H1 (cell line): ENCODE results near the gene YARS1. TPM values are rescaled to one million over a fixed set of nuclear protein-coding genes. Genes with fewer than 3 reads are reported as not detected.

ENCODE experiments used
- CTCF ChIA-PET: fragments of 300-600 bp; sonication (Branson Sonifier 250); formaldehyde crosslinking; loops from one replicate; lab custom pipeline; 2021; ENCODE audit not compliant: partially characterized antibody; lab: Charles Lee
- POLR2A ChIA-PET: fragments of 300-600 bp; sonication (Branson Sonifier 250); formaldehyde crosslinking; loops from one replicate; lab custom pipeline; 2021; ENCODE audit warnings: inconsistent platforms; ENCODE audit not compliant: partially characterized antibody; lab: Charles Lee
- DNase-seq, 2 experiments: peaks; one replicate each; pipeline versions ENCODE4 v3.0.0 to v3.0.0-alpha.2; 2010 to 2022; ENCODE audit warnings: low spot score in 2 of 2, low read depth in 1 of 2, mixed read lengths in 1 of 2
- FAIRE-seq: peaks from 2 replicates; lab custom pipeline; 2011; peaks lifted over from hg19 to GRCh38; lab: Jason Lieb, UNC
- H2AFZ ChIP-seq: 2 replicates; pipeline ENCODE4 v1.8.1; 2012; ENCODE audit warnings: low read length, inconsistent platforms
- H2AK5ac ChIP-seq: 2 replicates; pipeline ENCODE4 v1.6.1; 2013; ENCODE audit warnings: low read depth, low read length
- H2BK120ac ChIP-seq: replicated peaks from 2 replicates; pipeline ENCODE3; 2013; ENCODE audit warnings: low read depth, low read length, inconsistent platforms
- H2BK12ac ChIP-seq: 2 replicates; pipeline ENCODE4 v1.6.1; 2013; ENCODE audit warnings: low read depth, low read length
- H2BK15ac ChIP-seq: 2 replicates; pipeline ENCODE4 v1.6.1; 2013; ENCODE audit warnings: low read length
- H2BK20ac ChIP-seq: 2 replicates; pipeline ENCODE4 v1.6.1; 2013; ENCODE audit warnings: low read length
- H2BK5ac ChIP-seq: 2 replicates; pipeline ENCODE4 v1.6.1; 2013; ENCODE audit warnings: low read depth, low read length
- H3K14ac ChIP-seq: 2 replicates; pipeline ENCODE4 v1.6.1; 2013; ENCODE audit warnings: inconsistent platforms; ENCODE audit not compliant: insufficient read length
- H3K18ac ChIP-seq: 2 replicates; pipeline ENCODE4 v1.6.1; 2013; ENCODE audit warnings: low read length; ENCODE audit errors: extremely low read depth
- H3K23ac ChIP-seq: 2 replicates; pipeline ENCODE4 v1.6.1; 2013; ENCODE audit warnings: inconsistent platforms; ENCODE audit not compliant: insufficient read length
- H3K23me2 ChIP-seq: 2 replicates; pipeline ENCODE4 v1.6.1; 2013; ENCODE audit warnings: low read depth, low read length
- H3K27ac ChIP-seq: 2 replicates; pipeline ENCODE4 v1.6.1; 2011; ENCODE audit warnings: low read depth, low read length, inconsistent platforms
- H3K27me3 ChIP-seq, 4 experiments: replicated peaks in 1 of 4; 1 replicate in 1 of 4; 2 replicates in 3 of 4; pipeline versions ENCODE4 v1.6.1 to v1.8.1; 2011 to 2013; ENCODE audit warnings: low read length in 3 of 4, mild to moderate bottlenecking in 3 of 4, inconsistent platforms in 2 of 4, mixed read lengths in 2 of 4, moderate library complexity in 1 of 4; ENCODE audit not compliant: control insufficient read depth in 3 of 4, insufficient read depth in 3 of 4; ENCODE audit errors: extremely low read depth in 1 of 4
- H3K36me3 ChIP-seq, 4 experiments: 2 replicates each; pipeline versions ENCODE4 v1.6.1 to v1.8.1; 2011 to 2013; ENCODE audit warnings: mild to moderate bottlenecking in 4 of 4, low read length in 3 of 4, moderate library complexity in 2 of 4, control low read depth in 1 of 4, inconsistent platforms in 1 of 4; ENCODE audit not compliant: insufficient read depth in 4 of 4, control insufficient read depth in 2 of 4
- H3K4ac ChIP-seq: replicated peaks from 2 replicates; pipeline ENCODE3; 2013; ENCODE audit warnings: low read length, low read depth, mixed read lengths, inconsistent platforms; ENCODE audit not compliant: insufficient read length
- H3K4me1 ChIP-seq, 4 experiments: replicated peaks in 1 of 4; 1 replicate in 1 of 4; 2 replicates in 3 of 4; pipeline versions ENCODE4 v1.6.1 to v1.8.1; 2011 to 2013; ENCODE audit warnings: low read length in 3 of 4, inconsistent platforms in 2 of 4, mixed read lengths in 1 of 4; ENCODE audit not compliant: insufficient read depth in 4 of 4, control insufficient read depth in 3 of 4
- H3K4me2 ChIP-seq, 2 experiments: 2 replicates each; pipeline versions ENCODE4 v1.6.1 to v1.8.1; 2011 to 2013; ENCODE audit warnings: low read depth in 2 of 2, low read length in 2 of 2, control low read depth in 1 of 2, inconsistent platforms in 1 of 2, mild to moderate bottlenecking in 1 of 2; ENCODE audit not compliant: insufficient read depth in 1 of 2
- H3K4me3 ChIP-seq, 4 experiments: fragments of 200-600, 300-600 bp in 1 of 4; sonication (generic), shearing (Covaris generic), sonication (Bioruptor Twin) in 1 of 4; 2 replicates each; pipeline versions ENCODE4 v1.5.1 to v1.8.1; 2011 to 2016; ENCODE audit warnings: low read length in 4 of 4, low read depth in 3 of 4, control low read depth in 2 of 4, inconsistent platforms in 2 of 4, mild to moderate bottlenecking in 2 of 4, mixed read lengths in 1 of 4, moderate library complexity in 1 of 4; ENCODE audit not compliant: insufficient read depth in 2 of 4; ENCODE audit errors: extremely low read depth in 1 of 4
- H3K56ac ChIP-seq: replicated peaks from 2 replicates; pipeline ENCODE3; 2013; ENCODE audit warnings: low read depth, mild to moderate bottlenecking, mixed read lengths, low read length, inconsistent platforms; ENCODE audit not compliant: insufficient read length
- H3K79me1 ChIP-seq: 2 replicates; pipeline ENCODE4 v1.6.1; 2013; ENCODE audit warnings: low read depth, low read length, control low read depth
- H3K79me2 ChIP-seq, 2 experiments: 2 replicates each; pipeline versions ENCODE4 v1.6.1 to v1.8.1; 2012 to 2013; ENCODE audit warnings: low read length in 2 of 2, mild to moderate bottlenecking in 2 of 2, inconsistent platforms in 1 of 2; ENCODE audit not compliant: insufficient read depth in 2 of 2, control insufficient read depth in 1 of 2
- H3K9ac ChIP-seq, 4 experiments: replicated peaks in 1 of 4; 1 replicate in 1 of 4; 2 replicates in 3 of 4; pipeline versions ENCODE4 v1.6.1 to v1.8.1; 2011 to 2013; ENCODE audit warnings: low read depth in 3 of 4, low read length in 3 of 4, control low read depth in 2 of 4, mild to moderate bottlenecking in 2 of 4, moderate library complexity in 2 of 4, inconsistent platforms in 1 of 4; ENCODE audit errors: extremely low read depth in 1 of 4
- H3K9me3 ChIP-seq, 2 experiments: 2 replicates each; pipeline versions ENCODE4 v1.6.1 to v1.8.1; 2012 to 2013; ENCODE audit warnings: mild to moderate bottlenecking in 2 of 2, moderate library complexity in 2 of 2, control low read depth in 1 of 2, inconsistent platforms in 1 of 2, low read depth in 1 of 2, low read length in 1 of 2, mixed read lengths in 1 of 2; ENCODE audit not compliant: insufficient read depth in 2 of 2
- H4K20me1 ChIP-seq, 2 experiments: replicated peaks in 1 of 2; 2 replicates each; pipeline versions ENCODE3 to v1.8.1; 2011 to 2013; ENCODE audit warnings: inconsistent platforms in 2 of 2, low read length in 2 of 2, mild to moderate bottlenecking in 1 of 2; ENCODE audit not compliant: insufficient read depth in 2 of 2, control insufficient read depth in 1 of 2
- H4K5ac ChIP-seq: 2 replicates; pipeline ENCODE4 v1.6.1; 2013; ENCODE audit warnings: low read length, low read depth, mixed read lengths, inconsistent platforms; ENCODE audit not compliant: insufficient read length
- H4K8ac ChIP-seq: 2 replicates; pipeline ENCODE4 v1.8.0; 2013; ENCODE audit warnings: mild to moderate bottlenecking, moderate library complexity, low read length, inconsistent platforms; ENCODE audit not compliant: insufficient read depth; ENCODE audit errors: extremely low read depth
- H4K91ac ChIP-seq: replicated peaks from 2 replicates; pipeline ENCODE3; 2013; ENCODE audit warnings: low read length, mixed read lengths, inconsistent platforms; ENCODE audit not compliant: insufficient read length
- CHD1 ChIP-seq: IDR thresholded peaks from 2 replicates; pipeline ENCODE4 v1.6.1; 2012; ENCODE audit warnings: low read depth, low read length, improper control_type of control experiment
- E2F6 ChIP-seq: IDR thresholded peaks from 2 replicates; pipeline ENCODE4 v1.6.1; 2012; ENCODE audit warnings: inconsistent platforms
- EZH2 ChIP-seq: fragments of 200-600 bp; sonication (generic); IDR thresholded peaks from 2 replicates; pipeline ENCODE4 v1.7.1; 2012; ENCODE audit warnings: low read depth, mild to moderate bottlenecking, moderate library complexity, low read length, inconsistent platforms; ENCODE audit not compliant: severe bottlenecking
- GABPA ChIP-seq: IDR thresholded peaks from 2 replicates; pipeline ENCODE4 v1.6.1; 2011; ENCODE audit warnings: mild to moderate bottlenecking, low read length, moderate library complexity, borderline replicate concordance; ENCODE audit not compliant: insufficient read depth
- JUND ChIP-seq: IDR thresholded peaks from 2 replicates; pipeline ENCODE4 v1.6.1; 2011; ENCODE audit warnings: mild to moderate bottlenecking, improper control_type of control experiment, low read length
- KDM4A ChIP-seq: IDR thresholded peaks from one replicate; pipeline ENCODE4 v1.7.1; 2012; ENCODE audit warnings: low read depth, mild to moderate bottlenecking, moderate library complexity, low read length, inconsistent platforms; ENCODE audit not compliant: severe bottlenecking
- NANOG ChIP-seq: IDR thresholded peaks from 2 replicates; pipeline ENCODE4 v1.6.1; 2011; ENCODE audit warnings: low read length, low read depth, mild to moderate bottlenecking, inconsistent platforms; ENCODE audit not compliant: insufficient read depth, poor library complexity, severe bottlenecking
- RAD21 ChIP-seq, 2 experiments: IDR thresholded peaks in 1 of 2; conservative IDR thresholded peaks in 1 of 2; 2 replicates each; pipeline ENCODE4 v1.6.1; 2011; ENCODE audit warnings: low read depth in 2 of 2, low read length in 2 of 2, improper control_type of control experiment in 1 of 2, inconsistent platforms in 1 of 2, mild to moderate bottlenecking in 1 of 2, moderate library complexity in 1 of 2
- RNF2 ChIP-seq: fragments of 200-900, 300-1000 bp; sonication (generic); IDR thresholded peaks from 2 replicates; pipeline ENCODE4 v1.7.1; 2016; ENCODE audit warnings: borderline replicate concordance, low read depth, mild to moderate bottlenecking, antibody characterized with exemption, low read length; ENCODE audit not compliant: poor library complexity, severe bottlenecking; ENCODE audit errors: missing control alignments
- WGBS, 2 experiments: shearing (Covaris generic) in 1 of 2; methylation state at CpG; one replicate each; pipeline versions ENCODE4 v1.1.6 to v1.1.7; 2013 to 2015; ENCODE audit warnings: low lambda C conversion rate in 2 of 2, mixed read lengths in 2 of 2, inconsistent platforms in 1 of 2, low coverage in 1 of 2, missing lambda C conversion rate in 1 of 2; ENCODE audit not compliant: insufficient replicate concordance in 2 of 2, insufficient coverage in 1 of 2, insufficient read length in 1 of 2; ENCODE audit errors: extremely low coverage in 1 of 2, missing lambda C conversion rate in 1 of 2; 5-methylcytosine and 5-hydroxymethylcytosine counted together
- polyA plus RNA-seq, 7 experiments: library from polyadenylated mRNA; depleted of rRNA in 3 of 7; stranded (reverse) in 5 of 7; unstranded in 2 of 7; fragments of >200 nt in 5 of 7; fragments of 200-250 nt in 2 of 7; gene quantifications; 1 replicate in 5 of 7; 2 replicates in 1 of 7; 4 replicates in 1 of 7; pipeline versions ENCODE4 v1.2.1 to v1.2.3, GENCODE V29; 2011 to 2013; ENCODE audit warnings: missing spikeins in 2 of 7, mixed read lengths in 2 of 7
- total RNA-seq: library from RNA; stranded (reverse); fragmentation: NEBNext Ultra II Directional; extraction: Animal tissue kit (Norgen Biotek cat#: 25700); gene quantifications from 2 replicates; pipeline ENCODE4 v1.2.1, GENCODE V29; 2021

YARS1 gene
- total and polyA plus RNA-seq, 2 of the 8 experiments (the other 6 are each of a cell fraction or from before 2014, with no cell fraction given) = 47.1 to 226 TPM

GRCh38 chr1:32768110-32768850 lies 48.9 kb downstream of the YARS1 start:
- H3K23ac ChIP-seq = no peak overlapping the region
- no peak overlapping the region for H3K18ac ChIP-seq
- H3K27me3 ChIP-seq = no peaks in the 10 kb centered on the region
- no peak overlapping the region for H4K8ac ChIP-seq
- H3K79me1 ChIP-seq = peaks cover 18% of the 10 kb centered on the region
- ChIA-PET CTCF (interaction anchor here (0.6 to 12.2 kb wide), 7 partner anchors 8 to 70 kb away, joined by 3 to 329 read pairs (median 4); no protein-coding TSS in a partner anchor), POLR2A (interaction anchor here (1.1 to 12.6 kb wide), 5 partner anchors 11 to 82 kb away, joined by 3 to 295 read pairs (median 6); no protein-coding TSS in a partner anchor)
- H3K4ac ChIP-seq = no peak overlapping the region
- no peak for FAIRE-seq
- H3K4me3 ChIP-seq = no peak overlapping the region
- peak overlapping the region in 1 of 4 experiments; percentile 6; a peak in 1 of 7 replicates for H3K9ac ChIP-seq
- H2BK12ac ChIP-seq = no peak overlapping the region
- H3K14ac ChIP-seq = no peak overlapping the region
- 87% methylated on average over 16 of the region's 16 CpGs; no CpG with 5 or more reads in 1 of the 2 experiments for WGBS, 2 experiments
- DNase-seq = no peak
- H3K4me1 ChIP-seq = peaks cover 11 to 37% (median 26%) of the 10 kb centered on the region in 4 experiments
- H4K5ac ChIP-seq = no peak overlapping the region
- peaks cover 5 to 38% of the 10 kb centered on the region in 2 experiments for H3K79me2 ChIP-seq
- H2BK20ac ChIP-seq = no peak overlapping the region
- H2AK5ac ChIP-seq = no peak overlapping the region
- H3K36me3 ChIP-seq = peaks cover 7 to 35% (median 18%) of the 10 kb centered on the region in 4 experiments; a peak in 7 of 8 replicates
- no peak overlapping the region for H3K4me2 ChIP-seq
- no peaks in the 10 kb centered on the region for H3K9me3 ChIP-seq
- H2BK5ac ChIP-seq = no peak overlapping the region
- H2AFZ ChIP-seq = no peak overlapping the region
- no peak overlapping the region for H3K56ac ChIP-seq
- no peak overlapping the region for H2BK15ac ChIP-seq
- H2BK120ac ChIP-seq = no peak overlapping the region
- peaks cover 2 to 19% of the 10 kb centered on the region in 2 experiments for H4K20me1 ChIP-seq
- no peak overlapping the region for H4K91ac ChIP-seq
- no peak overlapping the region for H3K27ac ChIP-seq
- peaks cover 13% of the 10 kb centered on the region for H3K23me2 ChIP-seq
- no peak for TF ChIP-seq E2F6
- no peak for TF ChIP-seq GABPA
- no peak for TF ChIP-seq CHD1
- TF ChIP-seq RNF2 = no peak
- no peak for TF ChIP-seq NANOG
- TF ChIP-seq RAD21 (IDR thresholded peaks at IDR 0.05 in 1 of 2, conservative IDR thresholded peaks at IDR 0.05 in 1 of 2; ENCODE audit: low read depth in 2 of 2, low read length in 2 of 2) = no peak
- no peak for TF ChIP-seq JUND
- no peak for TF ChIP-seq KDM4A
- no peak for TF ChIP-seq EZH2
